ENCODE measurements around the gene OR10D3.
A peak's percentile ranks its signal among the peaks of the same experiment; 100 is the strongest.
"Not testable (repeated sequence)": the region's sequence is repeated elsewhere in the genome, so short reads cannot be mapped to it uniquely, and the experiment has no call there.

OR10D3 gene

GRCh38 chr11:124194293-124195188 is 11.4 kb downstream of the OR10D3 start:
- DNase-seq (ENCODE audit: low read depth, low spot score): peak; percentile 18

GRCh38 chr11:124195189-124195734 is 12.1 kb downstream of the OR10D3 start:
- peak; percentile 62 for DNase-seq (ENCODE audit: low read depth, low spot score)

- no peak for DNase-seq (ENCODE audit: low read depth, low spot score)
These were observed 14.9 kb downstream of the OR10D3 start for GRCh38 chr11:124197999-124198398.

GRCh38 chr11:124198897-124199296 is 15.8 kb downstream of the OR10D3 start:
- DNase-seq (ENCODE audit: low read depth, low spot score): no peak

- peak; percentile 39 for DNase-seq (ENCODE audit: low read depth, low spot score)
These were observed 16.6 kb downstream of the OR10D3 start for GRCh38 chr11:124199702-124200101.

- DNase-seq (ENCODE audit: low read depth, low spot score): no peak
These were observed 17.5 kb downstream of the OR10D3 start for GRCh38 chr11:124200671-124201070.

- DNase-seq (ENCODE audit: low read depth, low spot score): no peak
These were observed 19.8 kb downstream of the OR10D3 start for GRCh38 chr11:124202951-124203350.

- no peak for DNase-seq (ENCODE audit: low read depth, low spot score)
These were observed 20.9 kb downstream of the OR10D3 start for GRCh38 chr11:124204008-124204407.

GRCh38 chr11:124207102-124207792 is 24.1 kb downstream of the OR10D3 start:
- DNase-seq (ENCODE audit: low read depth, low spot score): no peak

- no peak for DNase-seq (ENCODE audit: low read depth, low spot score)
These were observed 26.7 kb downstream of the OR10D3 start for GRCh38 chr11:124209824-124210357.

GRCh38 chr11:124210421-124210820 is 27.3 kb downstream of the OR10D3 start:
- no peak for DNase-seq (ENCODE audit: low read depth, low spot score)

GRCh38 chr11:124211321-124211720 is 28.2 kb downstream of the OR10D3 start:
- no peak for DNase-seq (ENCODE audit: low read depth, low spot score)

- DNase-seq (ENCODE audit: low read depth, low spot score): no peak
These were observed 30.9 kb downstream of the OR10D3 start for GRCh38 chr11:124214027-124214426.

GRCh38 chr11:124219126-124219525 is 36.0 kb downstream of the OR10D3 start:
- no peak for DNase-seq (ENCODE audit: low read depth, low spot score)

- DNase-seq (ENCODE audit: low read depth, low spot score): no peak
These were observed 39.3 kb downstream of the OR10D3 start for GRCh38 chr11:124222407-124222806.

- not testable (repeated sequence) for DNase-seq (ENCODE audit: low read depth, low spot score)
These were observed 41.7 kb downstream of the OR10D3 start for GRCh38 chr11:124224618-124225423.

GRCh38 chr11:124225471-124225870 is 42.3 kb downstream of the OR10D3 start:
- DNase-seq (ENCODE audit: low read depth, low spot score): no peak

- DNase-seq (ENCODE audit: low read depth, low spot score): no peak
These were observed 50.2 kb downstream of the OR10D3 start for GRCh38 chr11:124233376-124233775.
